Effector memory CD4-positive, alpha-beta T cell (primary cell): ENCODE data around the gene TMEM131.
"Not testable (repeated sequence)": the region's sequence is repeated elsewhere in the genome, so short reads cannot be mapped to it uniquely, and the experiment has no call there.

ENCODE experiments used
- DNase-seq, 3 donors: peaks; one replicate each; pipeline ENCODE4 v3.0.0-alpha.2; 2020
- H3K27ac ChIP-seq: 2 replicates; pipeline ENCODE4 v1.7.0; 2013; ENCODE audit warnings: mild to moderate bottlenecking, low read length, moderate library complexity; ENCODE audit not compliant: insufficient read depth, poor library complexity, severe bottlenecking
- H3K27me3 ChIP-seq: replicated peaks from 2 replicates; pipeline ENCODE4 v1.7.0; 2013; ENCODE audit warnings: mild to moderate bottlenecking, low read length; ENCODE audit not compliant: insufficient read depth, control insufficient read depth, poor library complexity, severe bottlenecking
- H3K36me3 ChIP-seq: 2 replicates; pipeline ENCODE4 v1.7.0; 2013; ENCODE audit warnings: mild to moderate bottlenecking, low read length, moderate library complexity; ENCODE audit not compliant: control insufficient read depth, insufficient read depth
- H3K4me1 ChIP-seq: 2 replicates; pipeline ENCODE4 v1.7.0; 2013; ENCODE audit warnings: low read length, mild to moderate bottlenecking; ENCODE audit not compliant: control insufficient read depth, insufficient read depth, poor library complexity, severe bottlenecking
- H3K4me3 ChIP-seq: 2 replicates; pipeline ENCODE4 v1.7.0; 2013; ENCODE audit warnings: low read length, low read depth, mild to moderate bottlenecking; ENCODE audit not compliant: insufficient read depth, poor library complexity, severe bottlenecking
- H3K9me3 ChIP-seq: 2 replicates; pipeline ENCODE4 v1.7.0; 2013; ENCODE audit warnings: mild to moderate bottlenecking, low read length, moderate library complexity; ENCODE audit not compliant: control insufficient read depth

Gene TMEM131

DNA sequence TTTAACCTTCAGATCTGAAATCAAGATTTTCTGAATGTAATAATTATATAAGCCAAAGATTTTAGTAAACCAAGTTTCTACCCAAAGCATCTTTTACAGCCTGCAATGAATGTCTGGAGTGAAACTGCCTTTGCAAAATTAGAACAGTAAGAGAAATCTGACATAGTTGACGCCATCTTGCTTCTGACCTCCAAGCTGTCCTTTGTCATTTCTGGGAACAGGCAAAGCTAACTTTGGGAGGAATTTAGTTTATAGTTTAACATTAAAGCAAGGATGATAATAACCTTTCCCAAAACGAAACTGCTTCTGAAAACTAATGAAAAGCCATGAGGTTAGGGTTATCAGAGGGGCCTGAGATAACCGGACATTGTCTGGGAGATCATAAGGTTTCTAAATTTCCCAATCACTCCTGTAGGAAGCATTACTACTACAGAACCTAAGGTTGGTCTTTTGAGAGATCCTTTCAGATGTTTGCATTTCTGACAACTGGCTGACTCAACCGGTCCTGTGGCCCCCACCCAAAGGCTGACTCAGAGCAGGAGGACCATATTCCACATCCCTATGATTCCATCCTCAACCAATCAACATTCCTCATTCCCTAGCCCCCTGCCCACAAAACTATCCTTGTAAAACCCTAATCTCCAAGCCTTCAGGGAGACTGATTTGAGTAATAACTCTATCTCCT lies 124.5 kb downstream of the TMEM131 start:
- H3K4me1 ChIP-seq = peaks cover 15% of the 10 kb centered on the region
- no peak overlapping the region for H3K27ac ChIP-seq
- no peak overlapping the region for H3K4me3 ChIP-seq
- H3K36me3 ChIP-seq = no peaks in the 10 kb centered on the region
- H3K9me3 ChIP-seq = no peaks in the 10 kb centered on the region
- H3K27me3 ChIP-seq = no peaks in the 10 kb centered on the region
- DNase-seq = no peak

DNA sequence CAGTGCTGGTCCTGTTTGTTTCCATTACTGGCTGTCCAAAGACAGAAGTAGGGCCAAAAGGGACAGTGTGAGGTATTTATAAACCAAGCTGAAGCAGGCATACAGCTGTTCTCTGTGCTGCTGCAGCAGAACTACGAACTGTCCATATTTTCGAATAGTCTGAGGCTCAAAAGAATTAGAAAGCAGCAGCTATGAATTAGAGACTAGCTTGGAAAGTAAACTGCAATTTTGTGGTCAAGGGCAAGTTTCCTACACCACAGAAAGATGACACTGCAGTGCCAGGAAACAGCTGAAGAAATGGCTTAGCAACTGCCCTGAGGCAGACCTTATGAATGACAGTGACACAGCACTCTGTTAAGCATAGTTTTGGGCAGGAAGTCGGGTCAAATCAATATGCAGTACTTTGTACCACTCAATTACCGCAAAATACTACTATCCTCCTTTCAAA lies 125.3 kb downstream of the TMEM131 start:
- no peak overlapping the region for H3K4me3 ChIP-seq
- H3K9me3 ChIP-seq = no peaks in the 10 kb centered on the region
- peaks cover 15% of the 10 kb centered on the region for H3K4me1 ChIP-seq
- no peak for DNase-seq
- H3K27me3 ChIP-seq = no peaks in the 10 kb centered on the region
- H3K27ac ChIP-seq = no peak overlapping the region
- H3K36me3 ChIP-seq = no peaks in the 10 kb centered on the region

DNA sequence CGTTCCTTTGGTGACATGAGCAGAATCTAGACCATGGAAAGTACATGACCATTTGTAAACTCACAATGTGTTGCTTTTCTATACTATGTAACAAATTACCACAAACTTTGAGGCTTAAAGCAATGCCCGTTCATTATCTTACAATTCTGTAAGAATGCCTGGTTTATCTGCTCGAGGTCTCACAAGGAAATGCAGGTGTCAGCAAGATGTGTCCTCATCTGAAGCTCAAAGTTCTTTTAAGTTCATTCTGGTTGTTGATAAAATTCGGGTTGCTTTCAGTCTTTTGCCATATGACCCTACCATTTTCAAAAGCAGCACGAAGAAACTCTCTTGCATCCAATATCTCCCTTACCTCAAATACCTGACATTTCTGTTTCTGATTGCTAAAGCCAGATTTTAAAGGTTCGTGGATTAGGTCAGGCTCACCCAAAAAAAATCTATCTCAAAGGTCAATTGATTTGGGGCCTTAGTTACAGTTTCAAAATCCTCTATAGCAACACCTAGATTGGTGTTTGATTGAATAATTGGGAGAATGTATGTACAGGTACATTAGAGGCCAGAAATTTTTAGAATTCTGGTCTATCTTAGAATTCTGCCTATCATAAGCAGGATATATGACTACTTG lies 125.9 kb downstream of the TMEM131 start:
- Histone ChIP-seq H3K9me3 (no peaks in the 10 kb centered on the region), H3K36me3 (no peaks in the 10 kb centered on the region), H3K4me3 (no peak overlapping the region), H3K27ac (no peak overlapping the region), H3K4me1 (peaks cover 15% of the 10 kb centered on the region), H3K27me3 (no peaks in the 10 kb centered on the region)
- no peak for DNase-seq

DNA sequence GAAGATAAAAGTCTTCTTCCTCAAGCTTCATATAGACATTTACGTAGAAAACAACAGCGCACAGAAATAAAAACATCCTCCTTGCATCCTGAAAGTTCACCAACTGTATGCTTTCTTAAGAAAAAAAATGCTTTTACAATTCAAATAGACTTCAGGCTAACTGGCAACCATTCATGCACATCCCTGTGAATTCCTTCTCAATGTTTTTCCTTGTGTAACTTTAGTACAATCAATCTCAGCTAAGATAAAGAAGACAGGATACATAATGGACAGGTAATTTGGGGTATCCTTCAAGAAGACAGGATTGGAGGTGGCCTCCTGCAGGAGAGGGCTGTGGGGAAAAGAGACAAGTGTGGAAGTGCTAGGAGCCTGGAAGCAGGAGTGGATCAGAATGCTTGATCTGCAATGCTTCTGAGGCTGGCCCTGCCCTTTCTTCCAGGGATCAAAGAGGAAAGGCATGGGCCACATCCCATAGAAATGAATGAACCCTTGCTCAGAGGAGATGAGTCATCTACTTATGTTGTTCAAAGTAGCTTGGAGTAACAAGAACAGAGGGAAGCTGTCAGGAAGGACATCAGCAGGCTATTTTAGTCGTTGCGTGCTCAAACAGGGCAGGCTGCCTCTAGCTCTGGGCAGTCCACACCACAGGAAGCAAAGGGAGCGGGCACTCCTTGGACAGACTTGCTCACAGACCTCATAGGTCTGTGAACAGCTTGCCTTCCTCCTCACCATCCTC lies 126.6 kb downstream of the TMEM131 start:
- no peak overlapping the region for H3K27ac ChIP-seq

DNA sequence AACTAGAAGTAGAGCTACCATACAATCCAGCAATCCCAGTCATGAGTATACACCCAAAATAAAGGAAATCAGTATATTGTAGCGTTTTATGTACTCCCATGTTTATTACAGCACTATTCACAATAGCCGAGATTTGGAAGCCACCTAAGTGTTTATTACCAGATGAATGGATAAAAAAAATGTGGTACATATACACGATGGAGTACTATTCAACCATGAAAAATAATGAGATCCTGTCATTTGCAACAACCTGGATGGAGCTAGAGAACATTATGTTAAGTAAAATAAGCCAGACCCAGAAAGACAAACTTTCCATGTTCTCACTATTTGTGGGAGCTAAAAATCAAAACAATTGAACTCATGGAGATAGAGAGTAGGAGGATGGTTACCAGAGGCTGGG lies 131.9 kb downstream of the TMEM131 start:
- peaks cover 4% of the 10 kb centered on the region for H3K36me3 ChIP-seq
- H3K27ac ChIP-seq = no peak overlapping the region
- no peak for DNase-seq
- no peaks in the 10 kb centered on the region for H3K9me3 ChIP-seq
- no peaks in the 10 kb centered on the region for H3K4me1 ChIP-seq
- no peak overlapping the region for H3K4me3 ChIP-seq
- no peaks in the 10 kb centered on the region for H3K27me3 ChIP-seq

More for the DNA sequence above, 126.6 kb downstream of the TMEM131 start:
- no peak for DNase-seq
- no peaks in the 10 kb centered on the region for H3K36me3 ChIP-seq
- H3K4me1 ChIP-seq = peaks cover 15% of the 10 kb centered on the region
- no peaks in the 10 kb centered on the region for H3K9me3 ChIP-seq
- no peak overlapping the region for H3K4me3 ChIP-seq
- H3K27me3 ChIP-seq = no peaks in the 10 kb centered on the region

DNA sequence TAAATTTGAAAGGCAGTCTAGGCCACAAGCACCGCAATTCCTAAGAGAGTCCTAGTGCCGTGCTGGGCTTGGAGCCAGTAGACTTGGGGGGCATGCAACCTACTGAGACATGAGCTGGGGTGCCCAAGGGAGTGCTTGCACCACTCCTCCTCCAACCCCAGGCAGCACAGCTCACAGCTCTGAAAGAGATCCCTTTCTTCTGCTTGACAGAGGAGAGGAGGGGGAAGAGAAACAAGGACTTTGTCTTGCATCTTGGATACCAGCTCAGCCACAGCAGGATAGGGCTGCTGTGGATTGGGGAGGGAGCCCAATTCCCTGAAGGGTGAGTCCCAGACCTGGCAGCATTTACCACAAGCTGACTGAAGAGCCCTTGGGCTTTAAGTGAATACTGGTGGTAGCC lies 134.6 kb downstream of the TMEM131 start:
- Histone ChIP-seq H3K9me3 (no peaks in the 10 kb centered on the region), H3K4me3 (no peak overlapping the region), H3K27ac (no peak overlapping the region), H3K36me3 (peaks cover 12% of the 10 kb centered on the region), H3K27me3 (no peaks in the 10 kb centered on the region), H3K4me1 (no peaks in the 10 kb centered on the region)
- no peak for DNase-seq

DNA sequence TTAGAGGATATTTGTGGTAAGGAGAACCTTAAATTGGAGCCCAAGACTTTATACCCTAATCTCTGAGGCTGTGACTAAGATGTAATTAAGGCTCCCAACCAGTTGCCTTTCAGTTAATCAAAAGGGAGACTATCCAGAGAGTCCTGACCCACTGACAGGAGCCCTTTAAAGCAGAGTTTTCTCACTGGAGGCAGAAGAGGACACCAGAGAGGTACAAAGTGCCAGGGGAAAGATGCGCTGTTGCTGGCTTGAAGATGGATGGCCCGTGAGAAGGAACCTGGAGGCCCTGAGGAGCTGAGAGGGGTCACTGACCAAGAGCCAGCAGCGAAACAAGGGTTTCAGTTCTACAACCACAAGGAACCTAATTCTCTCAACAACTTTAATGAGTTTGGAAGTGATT lies 137.3 kb downstream of the TMEM131 start:
- Histone ChIP-seq H3K27ac (no peak overlapping the region), H3K4me1 (no peaks in the 10 kb centered on the region)
- no peak for DNase-seq

DNA sequence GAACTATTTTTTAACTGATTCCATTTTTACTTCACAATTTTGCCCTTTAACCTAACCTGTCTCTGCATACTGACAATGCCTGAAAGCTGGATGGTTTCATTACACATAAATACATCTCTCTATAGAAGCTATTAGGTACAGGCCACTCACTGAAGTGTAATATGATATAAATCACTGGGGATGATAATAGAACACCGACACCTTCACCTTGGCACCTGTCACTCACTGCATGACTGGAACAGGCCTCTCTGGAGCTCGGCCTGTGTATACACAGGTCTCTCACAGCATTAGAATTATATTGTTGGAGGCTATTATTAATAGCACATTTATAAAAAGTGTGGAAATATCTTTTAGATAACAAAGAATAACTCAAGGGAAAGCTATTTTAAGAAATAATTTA lies 138.2 kb downstream of the TMEM131 start:
- no peak for DNase-seq
- H3K36me3 ChIP-seq = peaks cover 12% of the 10 kb centered on the region
- no peaks in the 10 kb centered on the region for H3K4me1 ChIP-seq
- no peaks in the 10 kb centered on the region for H3K27me3 ChIP-seq
- no peak overlapping the region for H3K4me3 ChIP-seq
- H3K27ac ChIP-seq = no peak overlapping the region
- no peaks in the 10 kb centered on the region for H3K9me3 ChIP-seq

More for the DNA sequence above, 137.3 kb downstream of the TMEM131 start:
- Histone ChIP-seq H3K36me3 (peaks cover 12% of the 10 kb centered on the region), H3K4me3 (no peak overlapping the region), H3K9me3 (no peaks in the 10 kb centered on the region), H3K27me3 (no peaks in the 10 kb centered on the region)

DNA sequence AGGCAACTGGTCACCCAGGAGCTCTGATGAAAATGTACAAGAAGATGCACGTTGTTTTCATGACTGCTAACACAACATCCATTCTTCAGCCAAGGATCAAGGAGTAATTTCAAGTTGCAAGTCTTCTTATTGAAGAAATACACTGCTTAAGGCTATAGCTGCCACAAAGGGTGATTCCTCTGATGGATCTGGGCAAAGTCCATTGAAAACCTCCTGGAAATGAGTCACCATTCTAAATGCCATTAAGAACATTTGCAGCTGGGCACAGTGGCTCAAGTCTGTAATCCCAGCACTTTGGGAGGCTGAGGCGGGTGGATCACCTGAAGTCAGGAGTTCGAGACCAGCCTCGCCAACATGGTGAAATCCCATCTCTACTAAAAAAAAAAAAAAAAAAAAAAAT lies 142.7 kb downstream of the TMEM131 start:
- H3K36me3 ChIP-seq, H3K27ac ChIP-seq, H3K4me1 ChIP-seq, H3K9me3 ChIP-seq, DNase-seq, H3K4me3 ChIP-seq, H3K27me3 ChIP-seq: not testable (repeated sequence)

DNA sequence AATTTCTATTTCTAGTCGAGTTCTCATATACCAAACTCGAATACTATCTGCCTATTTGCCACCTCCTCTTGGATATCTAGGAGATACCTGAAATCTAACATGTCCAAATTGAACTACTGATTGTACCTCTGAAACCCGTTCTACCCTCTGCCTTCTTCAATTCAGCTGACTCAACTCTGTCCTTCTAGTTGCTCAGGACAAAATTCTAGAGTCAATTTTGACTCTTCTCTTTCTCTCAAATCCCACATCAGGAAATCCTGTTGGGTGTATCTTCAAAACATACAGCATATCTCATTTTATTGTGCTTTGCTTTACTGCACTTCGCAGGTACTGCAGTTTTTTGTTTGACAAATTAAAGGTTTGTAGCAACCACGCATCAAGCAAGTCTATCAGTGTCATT lies 144.6 kb downstream of the TMEM131 start:
- H3K27me3 ChIP-seq = no peaks in the 10 kb centered on the region
- H3K9me3 ChIP-seq = no peaks in the 10 kb centered on the region
- no peak overlapping the region for H3K27ac ChIP-seq
- no peak overlapping the region for H3K4me3 ChIP-seq
- H3K36me3 ChIP-seq = no peaks in the 10 kb centered on the region
- H3K4me1 ChIP-seq = peaks cover 8% of the 10 kb centered on the region
- DNase-seq = no peak
